ENCODE results near the gene SLC6A5.
"Not testable (repeated sequence)": the region's sequence is repeated elsewhere in the genome, so short reads cannot be mapped to it uniquely, and the experiment has no call there.

SLC6A5 gene

GRCh38 chr11:20561915-20562314 lies 37.5 kb upstream of the SLC6A5 start:
- no peak overlapping the region for H3K4me3 ChIP-seq (ENCODE audit: low read depth in 1 of 2, low read length in 1 of 2)
- no peaks in the 10 kb centered on the region for H3K36me3 ChIP-seq
- no peak for TF ChIP-seq CTCF (IDR thresholded peaks at IDR 0.05)
- no peaks in the 10 kb centered on the region for H3K4me1 ChIP-seq (ENCODE audit: control insufficient read depth in 1 of 2, insufficient read depth in 1 of 2, low read depth in 1 of 2, low read length in 1 of 2)
- peaks cover 4% of the 10 kb centered on the region for H3K27me3 ChIP-seq
- H3K9me3 ChIP-seq = no peaks in the 10 kb centered on the region
- no peak overlapping the region for H3K27ac ChIP-seq

GRCh38 chr11:20563866-20564265 lies 35.5 kb upstream of the SLC6A5 start:
- no peaks in the 10 kb centered on the region for H3K9me3 ChIP-seq
- no peak for TF ChIP-seq CTCF (IDR thresholded peaks at IDR 0.05)

GRCh38 chr11:20564846-20565635 lies 34.4 kb upstream of the SLC6A5 start:
- no peak overlapping the region for H3K4me3 ChIP-seq (ENCODE audit: low read depth in 1 of 2, low read length in 1 of 2)
- no peaks in the 10 kb centered on the region for H3K9me3 ChIP-seq
- no peak for TF ChIP-seq CTCF (IDR thresholded peaks at IDR 0.05)
- H3K27me3 ChIP-seq = peaks cover 4% of the 10 kb centered on the region
- H3K27ac ChIP-seq = no peak overlapping the region
- H3K36me3 ChIP-seq = no peaks in the 10 kb centered on the region
- no peaks in the 10 kb centered on the region for H3K4me1 ChIP-seq (ENCODE audit: control insufficient read depth in 1 of 2, insufficient read depth in 1 of 2, low read depth in 1 of 2, low read length in 1 of 2)

More at GRCh38 chr11:20563866-20564265, 35.5 kb upstream of the SLC6A5 start:
- H3K27ac ChIP-seq = no peak overlapping the region
- no peak overlapping the region for H3K4me3 ChIP-seq (ENCODE audit: low read depth in 1 of 2, low read length in 1 of 2)
- no peaks in the 10 kb centered on the region for H3K36me3 ChIP-seq
- H3K4me1 ChIP-seq (ENCODE audit: control insufficient read depth in 1 of 2, insufficient read depth in 1 of 2, low read depth in 1 of 2, low read length in 1 of 2) = no peaks in the 10 kb centered on the region
- peaks cover 4% of the 10 kb centered on the region for H3K27me3 ChIP-seq

- not testable (repeated sequence) for H3K27ac ChIP-seq
Observed at GRCh38 chr11:20566115-20566514, 33.3 kb upstream of the SLC6A5 start.

GRCh38 chr11:20566591-20567434 lies 32.6 kb upstream of the SLC6A5 start:
- Histone ChIP-seq H3K4me1 (ENCODE audit: control insufficient read depth in 1 of 2, insufficient read depth in 1 of 2, low read depth in 1 of 2, low read length in 1 of 2) (no peaks in the 10 kb centered on the region), H3K27ac (no peak overlapping the region), H3K36me3 (no peaks in the 10 kb centered on the region), H3K27me3 (peaks cover 4% of the 10 kb centered on the region), H3K9me3 (no peaks in the 10 kb centered on the region), H3K4me3 (ENCODE audit: low read depth in 1 of 2, low read length in 1 of 2) (no peak overlapping the region)
- no peak for TF ChIP-seq CTCF (IDR thresholded peaks at IDR 0.05)

More at GRCh38 chr11:20566115-20566514, 33.3 kb upstream of the SLC6A5 start:
- H3K4me3 ChIP-seq (ENCODE audit: low read depth in 1 of 2, low read length in 1 of 2); H3K36me3 ChIP-seq; H3K9me3 ChIP-seq; H3K4me1 ChIP-seq (ENCODE audit: control insufficient read depth in 1 of 2, insufficient read depth in 1 of 2, low read depth in 1 of 2, low read length in 1 of 2); H3K27me3 ChIP-seq: not testable (repeated sequence)

- H3K36me3 ChIP-seq; H3K27me3 ChIP-seq; H3K27ac ChIP-seq; H3K4me3 ChIP-seq (ENCODE audit: low read depth in 1 of 2, low read length in 1 of 2); H3K9me3 ChIP-seq; H3K4me1 ChIP-seq (ENCODE audit: control insufficient read depth in 1 of 2, insufficient read depth in 1 of 2, low read depth in 1 of 2, low read length in 1 of 2): not testable (repeated sequence)
Observed at GRCh38 chr11:20579725-20580124, 19.7 kb upstream of the SLC6A5 start.
